OCI-LY3 (cell line): ENCODE measurements around the gene AGER.

Experiments used
- EZH2phosphoT487 ChIP-seq: fragments of 200-600 bp; shearing (Covaris generic); IDR thresholded peaks from 2 replicates; pipeline ENCODE4 v1.6.1; 2018; ENCODE audit warnings: antibody characterized with exemption, mixed run types, low read depth
- TF ChIP-seq, protein P1 (sequence below): fragments of 200-600, 300-600 bp; sonication (generic); IDR thresholded peaks from 2 replicates; pipeline ENCODE4 v1.5.1; 2014; ENCODE audit warnings: antibody characterized with exemption, low read length, low read depth

DNA sequence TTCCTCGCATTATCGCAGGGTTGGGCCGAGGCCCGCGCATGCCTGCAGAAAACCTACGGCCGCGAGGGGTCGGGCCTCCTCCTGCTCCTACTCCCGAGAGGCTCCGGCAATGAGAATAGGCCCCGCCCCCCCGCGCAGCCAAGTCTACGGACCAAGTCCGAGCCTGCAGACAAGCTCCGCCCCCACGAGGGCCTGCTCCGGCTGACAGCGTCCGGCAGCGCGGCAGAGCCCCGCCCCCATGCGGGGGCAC, 11.5 kb upstream of the AGER start:
- TF ChIP-seq, protein P1, sequence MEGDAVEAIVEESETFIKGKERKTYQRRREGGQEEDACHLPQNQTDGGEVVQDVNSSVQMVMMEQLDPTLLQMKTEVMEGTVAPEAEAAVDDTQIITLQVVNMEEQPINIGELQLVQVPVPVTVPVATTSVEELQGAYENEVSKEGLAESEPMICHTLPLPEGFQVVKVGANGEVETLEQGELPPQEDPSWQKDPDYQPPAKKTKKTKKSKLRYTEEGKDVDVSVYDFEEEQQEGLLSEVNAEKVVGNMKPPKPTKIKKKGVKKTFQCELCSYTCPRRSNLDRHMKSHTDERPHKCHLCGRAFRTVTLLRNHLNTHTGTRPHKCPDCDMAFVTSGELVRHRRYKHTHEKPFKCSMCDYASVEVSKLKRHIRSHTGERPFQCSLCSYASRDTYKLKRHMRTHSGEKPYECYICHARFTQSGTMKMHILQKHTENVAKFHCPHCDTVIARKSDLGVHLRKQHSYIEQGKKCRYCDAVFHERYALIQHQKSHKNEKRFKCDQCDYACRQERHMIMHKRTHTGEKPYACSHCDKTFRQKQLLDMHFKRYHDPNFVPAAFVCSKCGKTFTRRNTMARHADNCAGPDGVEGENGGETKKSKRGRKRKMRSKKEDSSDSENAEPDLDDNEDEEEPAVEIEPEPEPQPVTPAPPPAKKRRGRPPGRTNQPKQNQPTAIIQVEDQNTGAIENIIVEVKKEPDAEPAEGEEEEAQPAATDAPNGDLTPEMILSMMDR, result no peak
- TF ChIP-seq EZH2phosphoT487, result no peak
